Stimulated activated CD8-positive, alpha-beta memory T cell treated with anti-CD3 and anti-CD28 coated beads, Interleukin-7, amount 100 ng/mL, for 1 hour (primary cell): Measurements from ENCODE around the gene KCNJ18.
"Not testable (repeated sequence)": the region's sequence is repeated elsewhere in the genome, so short reads cannot be mapped to it uniquely, and the experiment has no call there.

Experiments used
- DNase-seq, 2 donors: peaks; one replicate each; pipeline ENCODE4 v3.0.0-alpha.2; 2020; ENCODE audit warnings: low read depth in 2 of 2

KCNJ18 gene

GRCh38 chr17:21691883-21692703 lies at the start of gene KCNJ18:
Gene KCNJ18 (plus strand): TSS chr17:21692523. CDS start chr17:21702787, 10,264 bp downstream.
- not testable (repeated sequence) for DNase-seq

GRCh38 chr17:21648125-21648524 lies 44.2 kb upstream of the KCNJ18 start:
- not testable (repeated sequence) for DNase-seq

DNA sequence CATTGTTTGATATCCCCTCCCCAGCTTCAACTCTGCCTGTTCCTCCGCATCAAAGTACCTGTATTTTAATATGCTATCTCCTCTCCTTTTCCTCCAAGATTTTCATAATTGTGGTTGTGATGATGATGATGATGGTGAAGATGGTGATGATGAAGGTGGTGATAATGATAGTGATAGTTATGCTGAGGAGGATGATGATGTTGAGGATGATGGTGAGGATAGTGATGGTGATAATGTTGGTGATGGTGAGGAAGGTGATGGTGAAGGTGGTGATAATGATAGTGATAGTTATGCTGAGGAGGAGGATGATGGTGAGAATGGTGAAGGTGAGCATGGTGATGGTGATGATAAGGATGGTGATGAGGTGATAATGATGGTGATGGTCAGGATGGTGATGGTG lies 42.3 kb upstream of the KCNJ18 start:
- not testable (repeated sequence) for DNase-seq

- not testable (repeated sequence) for DNase-seq
These were observed 40.3 kb upstream of the KCNJ18 start for GRCh38 chr17:21652049-21652448.

DNA sequence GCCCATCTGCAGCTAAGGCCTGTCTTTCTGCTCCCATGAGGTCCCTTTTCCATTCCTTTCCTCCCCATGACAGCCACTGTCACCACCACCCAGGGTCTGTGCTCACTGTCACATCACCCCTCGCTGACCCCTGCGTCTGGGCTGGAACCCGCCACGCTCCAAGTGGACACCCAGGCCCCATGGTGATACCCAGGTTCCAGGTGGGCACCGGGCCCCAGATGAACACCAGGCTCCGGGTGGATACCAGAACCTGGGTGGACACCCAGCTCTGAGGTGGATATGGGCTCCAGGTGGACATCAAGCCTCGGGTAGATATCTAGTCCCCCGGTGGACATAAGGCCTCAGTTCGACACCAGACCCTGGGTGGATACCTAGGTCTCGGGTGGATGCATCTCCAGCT lies 39.1 kb upstream of the KCNJ18 start:
- not testable (repeated sequence) for DNase-seq

GRCh38 chr17:21656518-21657309 lies 35.6 kb upstream of the KCNJ18 start:
- DNase-seq = not testable (repeated sequence)

DNA sequence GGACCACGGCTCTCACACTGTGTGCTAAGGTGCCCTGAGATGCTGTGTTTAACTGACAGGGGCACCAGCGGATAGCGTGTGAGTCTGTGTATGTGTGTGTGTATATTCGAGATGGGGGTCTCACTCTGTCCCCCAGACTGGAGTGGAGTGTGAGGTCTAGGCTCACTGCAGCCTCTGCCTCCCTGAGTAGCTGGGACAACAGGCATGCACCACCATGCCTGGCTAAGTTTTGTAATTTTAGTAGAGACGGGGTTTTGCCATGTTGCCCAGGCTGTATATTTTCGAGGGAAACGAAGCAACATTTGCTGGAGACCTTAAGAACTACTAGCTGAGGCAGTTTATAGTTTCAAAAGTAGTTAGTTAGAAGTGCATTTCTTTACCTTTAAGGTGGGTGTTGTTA lies 32.7 kb upstream of the KCNJ18 start:
- DNase-seq = not testable (repeated sequence)

GRCh38 chr17:21661455-21661854 lies 30.9 kb upstream of the KCNJ18 start:
- DNase-seq = not testable (repeated sequence)

GRCh38 chr17:21663166-21663565 lies 29.2 kb upstream of the KCNJ18 start:
- DNase-seq = not testable (repeated sequence)

DNA sequence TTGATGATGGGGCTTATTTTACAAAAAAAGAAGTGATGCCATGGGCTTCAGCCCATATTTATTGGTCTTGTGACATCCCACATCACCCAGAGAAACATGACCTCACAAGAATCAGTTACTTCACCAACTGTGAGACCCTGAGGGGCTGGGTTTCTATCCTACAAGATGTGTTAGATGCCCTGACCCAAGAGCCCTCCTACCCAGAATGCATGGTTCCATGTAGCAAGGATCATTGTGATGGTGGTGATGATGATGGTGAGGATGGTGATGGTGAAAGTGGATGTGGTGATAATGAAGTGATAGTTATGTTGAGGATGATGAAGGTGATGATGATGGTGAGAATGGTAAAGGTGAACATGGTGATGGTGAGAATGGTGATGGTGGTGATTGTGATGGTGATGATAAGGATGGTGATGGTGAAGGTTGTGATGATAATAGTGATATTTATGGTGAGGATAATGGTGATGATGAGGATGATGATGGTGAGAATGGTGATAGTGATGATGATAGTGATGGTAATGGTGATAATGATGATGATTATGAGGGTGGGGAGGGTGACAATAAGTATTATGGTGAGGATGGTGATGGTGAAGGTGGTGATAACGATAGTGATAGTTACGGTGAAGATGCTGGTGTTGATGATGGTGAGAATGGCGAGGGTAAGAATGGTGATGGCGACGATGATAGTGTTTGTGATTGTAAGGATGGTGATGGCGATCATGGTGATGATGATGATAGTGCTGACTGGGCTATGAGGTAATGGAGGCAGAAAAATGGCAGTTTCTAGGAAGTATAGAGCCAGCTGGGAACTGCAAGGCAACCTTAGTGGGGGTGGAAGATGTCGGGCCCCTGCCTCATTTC lies 28.5 kb upstream of the KCNJ18 start:
- DNase-seq = not testable (repeated sequence)

DNA sequence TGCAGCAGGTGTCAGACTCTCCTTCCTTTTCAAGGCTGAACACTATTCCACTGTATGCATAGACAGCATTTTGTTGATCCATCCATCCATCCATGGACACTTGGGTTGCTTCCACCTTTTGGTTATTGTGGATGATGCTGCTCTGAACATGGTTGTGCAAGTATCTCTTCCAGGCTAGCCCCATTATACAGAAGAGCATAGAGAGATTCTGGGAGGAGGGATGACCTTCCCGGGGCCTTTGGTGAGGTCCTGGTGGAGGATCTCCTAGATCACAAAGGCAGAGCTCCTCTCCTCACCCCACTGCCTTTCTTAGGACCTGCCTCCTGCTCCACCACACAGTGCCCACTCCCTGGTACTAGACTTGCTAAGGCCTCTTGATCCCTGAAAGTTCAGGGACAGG lies 27.2 kb upstream of the KCNJ18 start:
- not testable (repeated sequence) for DNase-seq

GRCh38 chr17:21665935-21666493 lies 26.3 kb upstream of the KCNJ18 start:
- DNase-seq = not testable (repeated sequence)

- not testable (repeated sequence) for DNase-seq
These were observed 25.5 kb upstream of the KCNJ18 start for GRCh38 chr17:21666711-21667412.

GRCh38 chr17:21667413-21668117 lies 24.8 kb upstream of the KCNJ18 start:
- DNase-seq = not testable (repeated sequence)

DNA sequence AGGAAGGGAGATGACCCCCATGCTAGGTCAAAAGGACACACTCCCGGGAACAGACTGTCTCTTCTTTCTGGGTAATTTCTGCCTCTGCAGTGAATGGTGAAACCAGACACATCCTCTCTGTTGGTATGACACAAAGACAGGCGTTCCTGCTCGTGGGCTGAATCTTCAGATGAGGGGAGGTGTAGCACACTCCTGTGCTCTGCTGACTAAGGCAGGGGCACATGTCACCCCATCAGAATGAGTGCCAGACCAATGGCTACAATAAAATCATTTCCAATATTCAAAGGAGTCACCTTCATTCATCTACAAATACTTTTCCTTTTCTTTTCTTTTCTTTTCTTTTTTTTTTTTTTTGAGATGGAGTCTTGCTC lies 24.2 kb upstream of the KCNJ18 start:
- DNase-seq = not testable (repeated sequence)

DNA sequence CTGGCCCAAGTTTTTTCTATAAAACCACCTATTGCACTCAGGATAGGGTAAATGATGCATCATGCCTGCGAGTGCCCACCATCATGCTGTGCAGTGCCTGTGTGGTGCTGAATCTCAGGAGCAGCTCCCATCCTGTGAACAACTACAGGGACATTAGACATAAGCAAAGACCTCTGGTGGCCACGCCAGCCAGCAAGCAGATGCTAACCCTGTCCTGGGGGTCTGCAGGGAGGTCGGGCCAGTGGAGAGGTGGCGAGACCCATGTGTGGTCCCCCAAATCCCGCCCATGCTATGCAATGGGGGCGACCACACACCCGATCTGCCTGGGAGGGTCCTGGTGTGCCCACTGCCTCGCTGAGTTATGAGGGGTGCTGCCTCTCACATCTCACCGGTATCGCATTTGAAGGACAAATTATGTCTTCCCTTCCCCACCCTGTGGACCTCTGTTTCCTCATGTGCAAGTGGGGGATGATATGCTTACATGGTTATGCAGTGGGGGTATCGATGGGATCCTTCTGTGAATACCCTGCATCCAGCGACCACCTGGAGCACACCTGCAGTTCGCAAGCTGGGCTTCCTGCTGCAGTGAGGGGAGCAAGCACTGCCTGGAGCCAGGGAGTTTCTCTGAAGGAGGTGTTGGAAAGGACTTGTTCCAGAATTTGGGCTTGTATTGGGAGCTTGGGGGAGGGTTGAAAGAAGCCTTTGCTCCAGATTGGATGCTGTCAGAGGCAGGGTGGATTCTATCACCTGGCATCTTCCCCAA lies 23.4 kb upstream of the KCNJ18 start:
- DNase-seq = not testable (repeated sequence)

DNA sequence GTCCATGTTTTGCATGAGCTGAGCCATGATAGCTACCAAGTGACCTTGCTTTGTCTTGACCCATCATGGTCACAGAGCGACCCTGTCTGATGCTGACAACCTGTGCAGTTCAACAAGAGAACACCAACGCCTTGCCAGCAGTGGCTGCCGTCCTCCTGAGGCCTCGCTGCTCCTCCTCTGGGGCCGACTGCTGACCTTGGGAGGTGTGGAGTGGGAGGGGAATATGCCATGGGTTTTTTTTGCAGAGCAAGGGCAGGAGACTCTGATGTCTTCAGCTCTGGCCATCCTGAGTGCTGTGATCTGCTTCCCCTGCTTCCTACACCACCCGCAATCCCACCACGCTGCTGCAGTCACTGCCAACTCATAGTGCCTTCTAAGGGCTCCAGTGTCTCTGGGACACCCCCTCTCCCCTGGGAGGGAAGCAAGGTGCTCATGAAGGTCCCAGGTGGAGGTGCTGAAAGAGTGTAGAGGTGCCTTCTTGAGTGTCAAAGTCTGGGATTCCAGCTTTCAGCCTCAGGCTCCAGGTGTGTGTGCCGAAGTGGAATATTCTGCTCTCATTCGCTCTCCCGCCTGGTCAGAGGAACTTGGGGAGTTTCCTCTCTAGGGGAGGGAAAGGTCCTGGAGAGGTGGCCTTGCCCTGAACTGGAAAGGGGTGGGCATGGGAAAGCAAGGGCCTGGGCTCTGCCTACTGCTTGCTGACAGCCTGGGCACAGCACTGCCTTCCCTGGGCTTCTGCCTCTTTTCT lies 22.5 kb upstream of the KCNJ18 start:
- DNase-seq = not testable (repeated sequence)

- DNase-seq = not testable (repeated sequence)
These were observed 21.8 kb upstream of the KCNJ18 start for GRCh38 chr17:21670361-21671155.
